Measurements from ENCODE around the gene SEZ6L2.

SEZ6L2 gene

DNA sequence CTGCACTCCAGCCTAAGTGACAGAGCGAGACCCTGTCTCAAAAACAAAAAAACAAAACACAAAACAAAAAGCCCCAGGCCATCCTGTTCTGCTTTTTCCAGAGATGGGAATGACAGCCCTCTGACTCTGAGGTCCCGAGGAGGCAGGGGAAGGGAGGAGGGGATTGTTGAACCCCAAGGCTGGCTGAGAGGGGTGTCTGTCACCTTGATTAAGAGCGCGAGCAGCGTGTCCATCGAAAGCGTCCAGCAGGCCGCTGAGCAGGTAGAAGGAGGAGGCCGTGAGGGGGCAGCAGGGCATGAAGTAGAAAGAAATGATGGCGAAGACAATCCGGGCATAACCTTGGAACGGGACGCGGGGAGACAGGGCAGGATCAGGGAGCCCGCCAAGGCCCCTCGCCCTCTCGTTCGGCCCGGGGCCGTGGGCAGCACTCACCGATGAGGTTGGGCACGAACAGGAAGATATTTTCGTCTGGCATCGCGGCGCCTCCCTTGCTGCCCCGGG lies 36.9 kb downstream of the SEZ6L2 start:
- Histone ChIP-seq H3K9me3 (ENCODE audit: insufficient read depth, low read depth, low read length) (no peaks in the 10 kb centered on the region), H3K4me3 (ENCODE audit: low read length) (peak overlapping the region; percentile 89), H3K36me3 (ENCODE audit: insufficient read depth, low read depth, low read length) (peaks cover 27% of the 10 kb centered on the region), H3K4me1 (ENCODE audit: insufficient read depth, low read length) (no peaks in the 10 kb centered on the region), H3K27ac (ENCODE audit: low read length) (no peak overlapping the region), H3K27me3 (ENCODE audit: insufficient read depth, low read length) (no peaks in the 10 kb centered on the region), H3K9ac (ENCODE audit: low read depth, low read length) (peak overlapping the region; percentile 93; the same call in 1 of the 2 replicates)

DNA sequence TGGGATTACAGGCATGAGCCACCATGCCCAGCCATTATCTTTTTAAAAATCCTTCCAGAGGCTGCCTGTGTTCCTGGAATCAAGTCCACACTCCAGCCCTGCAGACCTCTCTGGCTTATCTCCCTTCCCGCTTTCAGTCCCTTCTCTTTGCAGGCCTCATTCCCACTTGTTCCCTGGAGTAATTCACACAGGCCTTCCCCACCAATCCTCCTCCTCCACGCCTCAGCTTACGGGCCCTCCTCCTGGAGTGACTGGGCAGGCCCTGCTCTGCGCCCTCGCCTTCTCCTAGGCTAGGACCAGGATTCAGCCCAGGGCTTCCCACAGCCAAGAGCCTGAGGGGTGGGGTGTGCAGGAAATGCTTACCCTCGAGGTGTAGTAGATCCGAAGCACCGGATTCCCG lies 39.1 kb downstream of the SEZ6L2 start:
- Histone ChIP-seq H3K4me1 (ENCODE audit: insufficient read depth, low read length) (no peaks in the 10 kb centered on the region), H3K27ac (ENCODE audit: low read length) (no peak overlapping the region), H3K27me3 (ENCODE audit: insufficient read depth, low read length) (no peaks in the 10 kb centered on the region), H3K36me3 (ENCODE audit: insufficient read depth, low read depth, low read length) (peaks cover 27% of the 10 kb centered on the region), H3K9ac (ENCODE audit: low read depth, low read length) (no peak overlapping the region), H3K9me3 (ENCODE audit: insufficient read depth, low read depth, low read length) (no peaks in the 10 kb centered on the region), H3K4me3 (ENCODE audit: low read length) (no peak overlapping the region)

DNA sequence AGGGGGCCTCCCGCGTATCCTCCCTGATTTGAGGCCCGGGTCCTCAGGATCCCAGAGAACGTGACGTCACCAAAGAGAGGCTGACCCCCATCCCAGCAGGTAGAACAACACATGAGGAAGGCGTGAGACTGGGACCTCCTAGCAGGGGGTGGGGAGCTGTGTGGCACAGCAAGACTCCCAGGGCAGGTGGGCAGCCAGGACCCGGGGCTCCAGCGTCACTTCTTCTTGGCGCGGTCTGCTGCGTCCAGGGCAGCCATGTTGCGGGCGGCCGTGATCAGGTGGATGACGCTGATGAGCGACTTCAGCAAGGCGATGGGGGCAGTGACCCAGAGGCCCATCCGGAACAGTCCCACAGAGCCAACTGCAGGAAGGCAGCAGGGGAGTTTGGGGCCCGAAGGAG lies 40.4 kb downstream of the SEZ6L2 start:
- Histone ChIP-seq H3K36me3 (ENCODE audit: insufficient read depth, low read depth, low read length) (peaks cover 27% of the 10 kb centered on the region), H3K27me3 (ENCODE audit: insufficient read depth, low read length) (no peaks in the 10 kb centered on the region), H3K27ac (ENCODE audit: low read length) (no peak overlapping the region), H3K4me1 (ENCODE audit: insufficient read depth, low read length) (no peaks in the 10 kb centered on the region), H3K9ac (ENCODE audit: low read depth, low read length) (no peak overlapping the region), H3K4me3 (ENCODE audit: low read length) (no peak overlapping the region), H3K9me3 (ENCODE audit: insufficient read depth, low read depth, low read length) (no peaks in the 10 kb centered on the region)

DNA sequence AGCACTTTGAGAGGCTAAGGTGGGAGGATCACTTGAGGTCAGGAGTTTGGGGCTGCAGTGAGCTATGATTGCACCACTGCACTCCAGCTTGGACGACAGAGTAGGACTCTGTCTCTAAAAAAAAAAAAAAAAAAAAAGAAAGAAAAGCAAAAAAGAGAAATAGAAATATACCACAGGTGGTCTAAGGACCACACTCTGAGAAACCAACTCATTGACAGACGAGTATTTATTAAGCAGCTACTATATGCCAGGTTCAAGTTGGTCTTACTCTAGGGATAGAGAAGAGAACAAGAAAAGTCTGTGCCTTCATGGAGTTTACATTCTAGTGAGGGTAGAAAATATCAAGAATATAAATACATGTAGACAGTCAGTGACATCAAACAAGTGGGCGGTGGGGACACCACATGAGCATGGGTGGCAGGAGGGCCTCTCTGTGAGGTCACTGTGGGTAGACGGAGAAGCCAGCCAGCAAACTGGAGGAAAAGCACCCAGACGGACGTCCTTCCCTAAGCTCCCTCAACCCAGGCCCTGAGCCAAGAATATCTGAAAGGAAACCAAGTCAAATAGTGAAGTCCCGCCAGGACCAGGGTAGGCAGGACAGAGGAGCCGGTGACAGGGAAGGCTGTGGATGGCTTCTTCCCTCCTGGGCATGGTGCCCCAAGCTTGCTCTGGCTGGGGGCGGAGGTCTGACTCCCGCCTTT lies 41.1 kb downstream of the SEZ6L2 start:
- H3K4me1 ChIP-seq (ENCODE audit: insufficient read depth, low read length) = no peaks in the 10 kb centered on the region
- H3K36me3 ChIP-seq (ENCODE audit: insufficient read depth, low read depth, low read length) = peaks cover 27% of the 10 kb centered on the region
- no peak overlapping the region for H3K9ac ChIP-seq (ENCODE audit: low read depth, low read length)
- no peak overlapping the region for H3K4me3 ChIP-seq (ENCODE audit: low read length)
- H3K9me3 ChIP-seq (ENCODE audit: insufficient read depth, low read depth, low read length) = no peaks in the 10 kb centered on the region
- no peak overlapping the region for H3K27ac ChIP-seq (ENCODE audit: low read length)
- H3K27me3 ChIP-seq (ENCODE audit: insufficient read depth, low read length) = no peaks in the 10 kb centered on the region

DNA sequence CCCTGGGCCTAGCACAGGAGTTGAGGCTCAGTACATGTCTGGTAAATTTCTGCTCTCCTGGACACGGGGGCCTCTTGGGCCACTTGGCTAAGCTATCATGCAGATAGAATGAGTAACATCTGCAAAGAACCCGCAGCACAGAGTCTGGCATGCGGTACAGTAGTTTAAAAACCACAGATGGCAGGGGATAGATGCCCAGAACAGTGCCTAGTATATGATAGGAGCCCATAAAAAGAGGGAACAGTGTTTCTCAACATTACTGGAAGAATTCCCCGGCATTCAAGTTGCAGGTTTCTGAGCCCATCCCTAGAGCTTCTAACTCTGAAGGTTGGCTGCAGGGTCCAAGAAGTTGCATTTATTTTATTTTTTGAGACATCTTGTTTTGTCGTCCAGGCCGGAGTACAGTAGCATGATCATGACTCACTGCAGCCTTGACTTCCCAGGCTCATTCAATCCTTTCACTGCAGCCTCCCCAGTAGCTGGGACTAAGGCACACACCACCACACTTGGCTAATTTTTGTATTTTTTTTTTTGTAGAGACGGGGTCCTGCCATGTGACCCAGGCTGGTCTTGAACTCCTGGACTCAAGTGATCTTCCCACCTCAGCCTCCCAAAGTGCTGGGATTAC lies 42.1 kb downstream of the SEZ6L2 start:
- H3K27ac ChIP-seq (ENCODE audit: low read length) = no peak overlapping the region
- no peaks in the 10 kb centered on the region for H3K27me3 ChIP-seq (ENCODE audit: insufficient read depth, low read length)
- no peak overlapping the region for H3K9ac ChIP-seq (ENCODE audit: low read depth, low read length)
- H3K4me1 ChIP-seq (ENCODE audit: insufficient read depth, low read length) = no peaks in the 10 kb centered on the region
- no peaks in the 10 kb centered on the region for H3K9me3 ChIP-seq (ENCODE audit: insufficient read depth, low read depth, low read length)
- H3K4me3 ChIP-seq (ENCODE audit: low read length) = no peak overlapping the region
- peaks cover 27% of the 10 kb centered on the region for H3K36me3 ChIP-seq (ENCODE audit: insufficient read depth, low read depth, low read length)

DNA sequence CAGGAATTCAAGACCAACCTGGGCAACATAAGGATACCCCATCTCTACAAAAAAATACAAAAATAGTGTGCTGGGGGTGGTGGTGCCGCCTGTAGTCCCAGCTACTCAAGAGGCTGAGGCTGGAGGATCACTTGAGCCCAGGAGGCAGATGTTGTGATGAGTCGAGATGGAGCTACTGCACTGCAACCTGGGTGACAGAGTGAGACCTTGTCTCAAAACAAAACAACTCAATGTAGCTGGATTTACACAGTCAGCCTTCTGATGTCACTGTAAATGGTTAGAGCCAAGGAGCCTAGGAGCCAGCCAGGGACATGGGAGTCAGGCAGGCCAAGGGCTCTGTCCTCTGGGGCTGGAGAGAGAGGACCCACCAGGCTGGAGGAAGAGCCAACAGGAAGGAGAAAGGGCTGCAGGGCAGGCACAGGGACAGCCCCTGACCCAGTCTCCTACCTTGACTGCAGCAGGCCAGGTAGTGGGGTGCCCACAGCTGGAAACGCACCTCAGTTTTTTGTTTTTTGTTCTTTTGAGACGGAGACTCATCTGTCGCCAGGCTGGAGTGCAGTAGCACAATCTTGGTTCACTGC lies 44.7 kb downstream of the SEZ6L2 start:
- Histone ChIP-seq H3K36me3 (ENCODE audit: insufficient read depth, low read depth, low read length) (peaks cover 14% of the 10 kb centered on the region), H3K27me3 (ENCODE audit: insufficient read depth, low read length) (no peaks in the 10 kb centered on the region), H3K4me1 (ENCODE audit: insufficient read depth, low read length) (no peaks in the 10 kb centered on the region), H3K4me3 (ENCODE audit: low read length) (no peak overlapping the region), H3K9me3 (ENCODE audit: insufficient read depth, low read depth, low read length) (no peaks in the 10 kb centered on the region), H3K27ac (ENCODE audit: low read length) (no peak overlapping the region), H3K9ac (ENCODE audit: low read depth, low read length) (no peak overlapping the region)

DNA sequence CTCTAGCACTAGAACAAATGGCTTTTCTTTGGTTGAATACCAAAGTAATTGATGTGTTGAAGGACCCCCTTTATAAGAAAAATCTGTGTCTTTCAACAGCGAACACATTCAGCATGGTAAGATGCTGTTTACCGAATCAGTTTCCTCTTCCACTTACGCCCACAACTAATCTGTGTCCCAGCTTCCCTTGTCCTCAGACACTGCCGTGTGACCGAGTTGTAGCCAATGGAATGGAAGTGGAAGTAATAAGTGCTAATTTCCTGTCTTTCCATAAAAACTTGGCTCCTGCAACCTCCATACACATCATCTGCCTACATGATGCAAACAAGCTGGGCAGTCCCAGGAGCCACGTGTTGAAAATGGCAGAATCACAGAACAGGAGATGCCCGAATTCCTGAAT lies 46.7 kb downstream of the SEZ6L2 start:
- Histone ChIP-seq H3K27ac (ENCODE audit: low read length) (no peak overlapping the region), H3K4me1 (ENCODE audit: insufficient read depth, low read length) (no peaks in the 10 kb centered on the region), H3K9ac (ENCODE audit: low read depth, low read length) (no peak overlapping the region), H3K9me3 (ENCODE audit: insufficient read depth, low read depth, low read length) (no peaks in the 10 kb centered on the region), H3K4me3 (ENCODE audit: low read length) (no peak overlapping the region), H3K36me3 (ENCODE audit: insufficient read depth, low read depth, low read length) (no peaks in the 10 kb centered on the region), H3K27me3 (ENCODE audit: insufficient read depth, low read length) (no peaks in the 10 kb centered on the region)

DNA sequence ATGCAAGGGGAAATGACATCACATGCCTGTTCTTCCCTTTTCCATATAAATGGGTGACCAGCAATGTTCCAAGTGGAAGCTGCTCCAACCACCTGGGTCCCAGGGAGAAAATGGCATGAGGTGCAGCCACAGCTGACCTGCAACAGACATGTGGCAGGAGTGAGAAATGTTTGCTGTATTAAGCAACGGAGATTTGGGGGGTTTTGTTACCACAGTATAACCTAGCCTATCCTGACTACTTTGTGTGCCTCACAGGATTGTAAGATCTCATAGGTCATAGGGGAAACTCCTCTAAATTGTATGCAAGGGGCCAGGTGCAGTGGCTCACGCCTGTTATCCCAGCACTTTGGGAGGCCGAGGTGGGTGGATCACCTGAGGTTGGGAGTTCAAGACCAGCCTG lies 48.4 kb downstream of the SEZ6L2 start:
- Histone ChIP-seq H3K27me3 (ENCODE audit: insufficient read depth, low read length) (no peaks in the 10 kb centered on the region), H3K4me3 (ENCODE audit: low read length) (no peak overlapping the region), H3K9me3 (ENCODE audit: insufficient read depth, low read depth, low read length) (no peaks in the 10 kb centered on the region), H3K4me1 (ENCODE audit: insufficient read depth, low read length) (no peaks in the 10 kb centered on the region), H3K9ac (ENCODE audit: low read depth, low read length) (no peak overlapping the region), H3K27ac (ENCODE audit: low read length) (no peak overlapping the region), H3K36me3 (ENCODE audit: insufficient read depth, low read depth, low read length) (no peaks in the 10 kb centered on the region)

DNA sequence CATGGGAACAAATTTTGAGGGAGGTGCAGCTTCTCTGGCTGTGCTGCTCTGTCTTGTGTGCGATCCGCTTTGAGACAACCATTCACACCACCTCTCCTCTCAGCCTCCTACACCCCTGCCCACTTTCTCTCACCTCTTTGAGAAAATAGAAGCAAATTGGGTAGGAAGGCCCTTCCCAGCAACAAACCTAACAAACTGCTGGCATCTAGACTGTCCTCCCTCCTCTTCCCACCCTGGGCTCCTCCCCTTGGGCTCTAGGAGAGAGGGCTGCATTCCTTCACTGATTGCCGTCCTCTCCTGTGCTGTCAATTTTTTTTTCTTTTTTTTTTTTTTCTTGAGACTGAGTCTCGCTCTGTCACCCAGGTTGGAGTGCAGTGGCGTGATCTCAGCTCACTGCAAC lies 49.8 kb downstream of the SEZ6L2 start:
- Histone ChIP-seq H3K9me3 (ENCODE audit: insufficient read depth, low read depth, low read length) (no peaks in the 10 kb centered on the region), H3K4me1 (ENCODE audit: insufficient read depth, low read length) (no peaks in the 10 kb centered on the region), H3K27me3 (ENCODE audit: insufficient read depth, low read length) (no peaks in the 10 kb centered on the region), H3K4me3 (ENCODE audit: low read length) (no peak overlapping the region), H3K36me3 (ENCODE audit: insufficient read depth, low read depth, low read length) (no peaks in the 10 kb centered on the region), H3K9ac (ENCODE audit: low read depth, low read length) (no peak overlapping the region), H3K27ac (ENCODE audit: low read length) (no peak overlapping the region)

DNA sequence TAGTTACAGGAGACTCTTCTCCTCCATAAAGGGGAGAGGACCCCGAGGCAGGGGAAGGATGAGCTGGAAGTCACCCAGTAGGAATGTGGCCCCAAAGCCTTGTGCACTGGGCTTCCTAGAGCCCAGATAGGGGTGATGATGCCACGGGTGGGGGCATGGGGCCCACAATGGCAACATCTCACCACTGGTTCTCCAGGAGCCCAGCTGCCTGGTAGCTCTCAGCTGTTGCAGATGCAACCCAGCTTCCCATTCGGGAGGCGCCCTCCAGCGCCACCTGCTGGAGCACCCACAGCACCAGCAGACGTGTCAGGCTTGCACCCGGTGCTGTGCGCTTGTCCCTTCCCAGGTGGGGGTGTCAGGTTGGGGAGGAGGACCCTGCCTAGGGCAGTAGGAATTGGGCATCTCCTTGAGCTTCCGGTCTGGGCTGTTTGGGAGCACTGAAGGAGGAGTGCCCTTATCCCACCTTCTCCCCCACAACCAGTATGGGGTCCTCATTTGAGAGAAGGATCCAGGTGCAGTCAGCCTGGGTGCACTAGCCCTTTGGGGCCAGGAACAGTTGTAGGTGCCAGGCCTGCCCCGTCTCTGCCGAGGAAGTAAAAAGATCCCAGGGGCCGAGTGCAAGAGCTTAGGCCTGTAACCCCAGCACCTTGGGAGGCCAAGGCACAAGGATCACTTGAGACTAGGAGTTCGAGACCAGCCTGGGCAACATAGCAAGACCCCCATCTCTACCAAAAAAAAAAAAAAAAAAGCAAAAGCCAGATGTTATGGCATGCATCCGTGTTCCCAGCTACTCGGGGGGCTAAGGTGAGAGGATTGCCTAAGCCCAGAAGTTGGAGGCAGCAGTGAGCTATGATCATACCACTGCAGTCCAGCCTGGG lies 50.7 kb downstream of the SEZ6L2 start:
- Histone ChIP-seq H3K27ac (ENCODE audit: low read length) (no peak overlapping the region), H3K4me3 (ENCODE audit: low read length) (no peak overlapping the region), H3K27me3 (ENCODE audit: insufficient read depth, low read length) (no peaks in the 10 kb centered on the region), H3K9ac (ENCODE audit: low read depth, low read length) (no peak overlapping the region), H3K9me3 (ENCODE audit: insufficient read depth, low read depth, low read length) (no peaks in the 10 kb centered on the region), H3K4me1 (ENCODE audit: insufficient read depth, low read length) (no peaks in the 10 kb centered on the region), H3K36me3 (ENCODE audit: insufficient read depth, low read depth, low read length) (no peaks in the 10 kb centered on the region)

DNA sequence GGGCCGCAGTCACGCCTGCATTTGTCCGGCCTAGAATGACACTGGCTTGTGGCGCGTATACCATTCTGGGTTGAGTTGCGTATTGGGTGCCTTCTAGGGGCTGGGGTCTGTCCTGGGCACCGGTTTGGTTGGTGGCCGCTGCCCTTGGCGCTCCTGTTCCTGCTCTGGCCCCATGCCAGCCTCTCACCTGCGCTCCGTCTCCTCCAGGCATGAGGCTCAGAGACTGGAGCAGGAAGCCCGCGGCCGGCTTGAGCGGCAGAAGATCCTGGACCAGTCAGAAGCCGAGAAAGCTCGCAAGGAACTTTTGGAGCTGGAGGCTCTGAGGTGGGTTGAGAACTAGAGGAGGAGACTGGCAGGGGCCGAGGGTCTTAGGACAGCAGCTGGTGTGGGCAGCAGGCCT lies 53.7 kb downstream of the SEZ6L2 start:
- Histone ChIP-seq H3K27ac (ENCODE audit: low read length) (no peak overlapping the region), H3K36me3 (ENCODE audit: insufficient read depth, low read depth, low read length) (no peaks in the 10 kb centered on the region), H3K27me3 (ENCODE audit: insufficient read depth, low read length) (no peaks in the 10 kb centered on the region), H3K4me1 (ENCODE audit: insufficient read depth, low read length) (no peaks in the 10 kb centered on the region), H3K9ac (ENCODE audit: low read depth, low read length) (no peak overlapping the region), H3K4me3 (ENCODE audit: low read length) (no peak overlapping the region), H3K9me3 (ENCODE audit: insufficient read depth, low read depth, low read length) (no peaks in the 10 kb centered on the region)

Measured in iPS-20b (cell line).